ENCODE data around the gene SPDYE4.

SPDYE4 gene

DNA sequence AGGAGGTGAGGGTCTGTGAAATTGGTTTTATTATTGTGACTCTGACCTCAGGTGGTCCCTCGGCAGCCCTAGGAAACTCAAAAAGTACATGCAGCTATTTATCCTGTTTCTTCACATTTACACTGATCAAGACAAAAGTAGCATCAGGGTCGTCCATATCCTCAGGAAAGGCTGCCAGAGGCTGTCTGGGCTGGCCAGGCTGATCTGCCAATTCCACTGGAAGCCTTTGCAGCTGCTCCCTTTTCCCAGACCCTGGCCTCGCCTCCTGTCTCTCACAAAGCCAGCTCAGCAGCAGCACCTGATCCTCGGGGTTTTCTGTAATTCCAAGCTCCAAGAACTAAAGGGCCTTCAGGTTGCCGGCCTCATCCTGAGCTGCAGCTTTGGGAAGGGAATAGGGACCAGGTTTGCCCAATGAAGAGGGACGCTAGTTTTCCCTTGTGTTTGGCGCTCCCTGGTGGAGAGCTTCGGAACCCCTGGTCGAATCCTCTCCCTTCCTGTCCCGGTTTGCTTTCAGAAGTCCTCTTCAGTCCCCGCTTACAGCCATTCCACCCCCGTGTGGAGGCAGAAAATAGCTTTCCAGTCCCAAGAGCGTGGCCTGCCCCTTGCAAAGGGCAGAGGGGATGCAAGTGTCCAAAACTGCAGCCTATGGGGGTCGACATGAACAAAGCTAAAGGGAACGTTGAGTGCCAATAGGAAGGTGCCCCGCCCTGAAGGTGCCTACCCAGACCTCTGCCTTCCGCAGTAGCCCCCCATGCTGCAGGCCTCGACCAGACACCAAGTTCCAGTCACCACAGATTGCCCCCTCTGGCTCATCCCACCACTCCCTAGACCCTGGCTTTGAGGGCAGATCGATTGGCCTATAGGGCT lies 27.4 kb upstream of the SPDYE4 start:
- no peak for DNase-seq (ENCODE audit: low read depth)

DNA sequence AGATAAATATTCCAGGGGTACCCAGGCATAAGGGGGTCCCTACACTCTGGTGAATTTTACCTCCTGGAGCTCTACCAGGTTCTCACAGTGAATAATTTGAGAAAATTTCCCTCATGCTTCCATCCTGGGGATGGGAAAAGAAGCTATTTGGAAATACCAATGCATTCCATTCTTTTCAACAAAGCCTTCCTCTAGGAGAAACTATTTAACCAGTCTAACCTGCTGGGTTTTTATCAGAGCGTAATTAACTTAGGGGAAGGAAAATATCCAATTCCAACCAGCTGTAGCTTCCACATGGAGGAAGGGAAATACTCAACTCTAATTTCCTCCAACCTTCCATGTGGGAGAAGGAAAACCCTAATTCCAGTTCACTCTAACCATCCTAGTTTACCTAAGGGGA lies 23.8 kb upstream of the SPDYE4 start:
- no peak for DNase-seq (ENCODE audit: low read depth)

DNA sequence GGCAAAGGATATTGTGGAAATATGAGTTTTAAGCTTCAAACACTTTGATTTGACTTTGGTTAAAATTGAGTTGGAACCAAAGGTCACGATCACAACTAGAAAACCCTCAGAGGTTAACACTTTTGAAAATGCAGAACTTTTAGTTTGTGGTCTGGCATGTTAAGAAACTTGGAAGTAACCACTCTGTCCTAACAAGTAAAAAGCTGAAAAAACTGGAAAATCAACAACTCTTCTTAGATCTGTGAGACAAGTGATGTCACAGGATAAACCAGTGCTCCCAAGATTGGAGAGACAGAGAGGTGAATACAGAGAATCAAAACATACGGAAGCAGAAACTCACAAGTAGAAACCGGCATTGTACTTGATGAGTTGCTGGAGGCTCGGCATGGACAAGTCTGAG lies 23.4 kb upstream of the SPDYE4 start:
- DNase-seq (ENCODE audit: low read depth), result no peak

DNA sequence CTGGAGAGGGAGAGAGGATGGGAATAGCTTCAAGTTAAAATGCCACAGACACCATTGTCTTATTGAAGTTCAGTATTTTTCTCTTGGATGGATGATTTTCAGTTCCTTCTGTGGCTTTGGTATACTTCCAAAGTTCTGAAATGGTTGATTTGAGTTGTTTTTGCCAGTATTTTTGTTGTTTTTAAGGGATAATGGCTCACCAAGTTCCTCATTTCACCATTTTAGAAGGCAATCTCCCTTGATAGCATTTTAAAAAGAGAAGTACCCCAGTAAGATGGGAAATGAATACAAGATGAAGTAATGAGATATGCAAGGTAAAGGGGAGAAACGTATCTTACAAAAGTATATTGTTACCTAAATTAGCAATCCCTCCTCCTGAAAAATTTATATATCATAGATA lies 18.5 kb upstream of the SPDYE4 start:
- no peak for DNase-seq (ENCODE audit: low read depth)

DNA sequence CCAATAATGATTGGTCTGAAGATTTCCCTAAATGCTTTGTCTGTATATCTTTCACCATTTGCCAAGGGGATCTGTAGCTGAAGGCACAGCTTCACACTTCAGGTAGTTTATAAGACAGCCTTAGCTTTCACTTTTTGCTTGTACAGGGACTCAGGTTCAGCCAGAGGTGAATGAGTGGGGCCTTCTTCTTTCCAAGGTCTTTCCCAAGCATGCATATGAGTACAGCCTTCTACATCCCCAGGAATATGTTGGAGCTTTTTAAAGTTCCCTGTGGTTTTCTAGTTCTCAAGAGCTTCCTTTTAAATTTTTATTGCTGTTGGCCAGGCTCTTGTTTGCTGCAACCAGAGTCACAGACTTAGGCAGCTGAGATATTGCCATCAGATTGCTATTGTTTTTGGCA lies 17.9 kb upstream of the SPDYE4 start:
- no peak for DNase-seq (ENCODE audit: low read depth)

DNA sequence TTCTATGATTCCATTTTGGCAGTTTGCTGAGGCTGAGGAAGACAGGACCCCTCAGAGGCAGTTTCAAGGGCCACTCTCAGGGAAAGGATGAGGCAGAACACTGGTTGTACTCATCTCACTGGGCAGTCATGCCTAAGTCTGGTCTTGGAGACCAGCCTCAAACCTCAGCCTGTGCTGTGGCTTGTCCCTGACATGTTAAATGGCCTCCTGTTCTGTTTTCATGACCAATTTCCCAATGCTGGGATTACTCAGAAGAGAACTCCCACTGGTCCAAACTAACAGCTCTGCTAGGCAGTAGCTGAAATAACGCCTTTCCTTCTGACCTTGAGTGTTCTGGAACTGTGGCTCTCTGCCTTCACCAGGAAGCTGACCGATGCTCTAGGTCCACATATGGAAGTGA lies 8.4 kb upstream of the SPDYE4 start:
- no peak for DNase-seq (ENCODE audit: low read depth)

DNA sequence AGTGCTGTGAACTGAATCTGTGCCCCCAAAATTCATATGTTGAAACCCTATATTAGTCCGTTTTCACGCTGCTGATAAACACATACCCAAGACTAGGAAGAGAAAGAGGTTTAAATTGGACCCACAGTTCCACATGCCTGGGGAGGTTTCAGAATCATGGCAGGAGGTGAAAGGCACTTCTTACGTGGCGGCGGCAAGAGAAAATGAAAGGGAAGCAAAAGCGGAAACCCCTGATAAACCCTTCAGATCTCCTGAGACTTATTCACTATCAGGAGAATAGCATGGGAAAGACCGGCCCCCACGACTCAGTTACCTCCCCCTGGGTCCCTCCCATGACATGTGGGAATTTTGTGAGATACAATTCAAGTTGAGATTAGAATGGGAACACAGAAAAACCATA lies 3.7 kb upstream of the SPDYE4 start:
- no peak for DNase-seq (ENCODE audit: low read depth)

DNA sequence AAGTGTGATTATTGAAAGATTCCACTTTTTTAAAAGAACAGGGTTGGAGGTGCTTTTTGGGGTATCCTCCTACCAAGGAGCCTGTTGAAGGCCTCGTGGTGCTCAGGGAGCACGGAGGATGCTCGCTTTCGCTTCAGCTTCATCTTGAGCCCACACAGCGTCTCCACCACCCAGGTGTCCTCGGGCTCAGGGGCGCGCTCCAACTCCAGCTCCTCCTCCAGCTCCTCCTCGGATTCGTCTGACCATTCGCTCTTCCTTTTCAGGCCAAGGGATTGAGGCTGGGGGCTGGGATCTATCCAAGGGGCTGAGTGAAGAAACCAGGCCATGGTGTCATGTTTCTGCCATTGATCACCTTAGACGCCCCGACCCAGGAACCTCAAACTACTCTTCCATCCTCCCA lies 1.2 kb downstream of the SPDYE4 start:
- no peak for DNase-seq (ENCODE audit: low read depth)

DNA sequence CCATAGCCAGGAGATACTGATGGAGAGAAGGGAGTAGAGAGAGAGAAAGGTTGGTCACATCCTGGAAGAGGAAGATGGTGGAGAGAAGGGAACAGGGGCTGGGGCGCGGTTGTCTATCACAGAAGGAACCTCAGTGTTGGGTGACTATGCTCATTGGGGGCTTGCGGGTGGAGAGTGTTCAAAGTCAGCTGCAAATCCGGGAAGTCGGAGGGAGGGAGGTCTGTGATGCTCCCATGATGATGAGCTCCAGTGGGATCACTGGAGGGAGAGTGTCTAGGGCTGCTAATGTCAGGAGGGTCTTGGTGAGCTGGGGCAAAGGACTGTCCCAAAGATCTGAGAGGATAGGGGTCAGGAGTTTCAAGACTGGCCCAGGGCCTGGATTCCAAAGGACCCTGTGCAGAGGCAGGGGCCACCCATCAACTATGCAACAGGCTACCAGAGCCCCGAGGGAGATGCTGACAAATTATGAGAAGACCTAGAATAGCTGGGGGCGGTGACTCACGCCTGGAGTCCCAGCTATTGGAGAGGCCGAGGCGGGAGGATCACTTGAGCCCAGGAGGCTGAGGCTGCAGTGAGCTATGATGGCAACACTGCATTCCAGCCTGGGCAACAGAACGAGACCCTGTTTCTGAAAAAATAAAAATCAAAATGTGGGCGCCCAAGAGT lies 2.6 kb downstream of the SPDYE4 start:
- no peak for DNase-seq (ENCODE audit: low read depth)

DNA sequence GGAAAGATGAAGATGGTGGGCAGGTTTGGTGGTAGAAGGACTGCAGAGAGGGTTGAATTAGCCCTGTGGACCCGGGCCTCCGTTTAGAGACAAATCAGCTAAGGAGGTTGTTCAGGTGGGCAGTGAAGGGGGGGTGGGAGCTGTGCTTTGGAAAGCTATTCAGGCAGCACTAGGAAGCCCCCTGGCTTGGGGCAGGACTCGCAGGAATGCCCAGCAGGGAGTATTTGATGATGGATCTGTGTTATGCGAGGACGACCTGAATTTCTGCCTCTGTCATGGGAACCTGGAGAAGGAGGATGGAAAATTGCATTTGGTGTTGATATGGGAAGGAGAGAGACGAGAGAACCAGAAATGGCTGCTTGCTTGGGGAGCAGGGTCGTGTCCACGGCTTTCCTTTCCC lies 3.5 kb downstream of the SPDYE4 start:
- no peak for DNase-seq (ENCODE audit: low read depth)

DNA sequence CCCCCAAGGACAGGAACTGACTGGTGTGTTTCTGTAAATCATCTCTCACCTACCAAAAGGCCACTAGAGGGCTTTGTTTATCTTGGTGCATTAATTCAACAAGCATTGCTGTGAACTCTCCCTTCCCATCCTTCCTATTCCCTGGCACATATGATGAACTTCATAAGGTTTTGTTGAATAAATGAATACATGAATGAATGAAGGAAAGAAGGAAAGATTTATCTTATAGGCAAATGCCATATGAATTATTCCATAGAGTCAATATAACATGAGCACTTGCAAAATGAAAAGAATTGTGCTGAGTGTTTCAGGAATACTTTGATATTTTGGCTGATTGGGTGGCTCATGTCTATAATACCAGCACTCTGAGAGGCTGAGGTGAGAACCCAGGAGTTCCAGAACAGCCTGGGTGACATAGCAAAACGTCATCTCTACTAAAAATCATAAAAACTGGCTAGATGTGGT lies 4.3 kb downstream of the SPDYE4 start:
- DNase-seq (ENCODE audit: low read depth), result no peak

DNA sequence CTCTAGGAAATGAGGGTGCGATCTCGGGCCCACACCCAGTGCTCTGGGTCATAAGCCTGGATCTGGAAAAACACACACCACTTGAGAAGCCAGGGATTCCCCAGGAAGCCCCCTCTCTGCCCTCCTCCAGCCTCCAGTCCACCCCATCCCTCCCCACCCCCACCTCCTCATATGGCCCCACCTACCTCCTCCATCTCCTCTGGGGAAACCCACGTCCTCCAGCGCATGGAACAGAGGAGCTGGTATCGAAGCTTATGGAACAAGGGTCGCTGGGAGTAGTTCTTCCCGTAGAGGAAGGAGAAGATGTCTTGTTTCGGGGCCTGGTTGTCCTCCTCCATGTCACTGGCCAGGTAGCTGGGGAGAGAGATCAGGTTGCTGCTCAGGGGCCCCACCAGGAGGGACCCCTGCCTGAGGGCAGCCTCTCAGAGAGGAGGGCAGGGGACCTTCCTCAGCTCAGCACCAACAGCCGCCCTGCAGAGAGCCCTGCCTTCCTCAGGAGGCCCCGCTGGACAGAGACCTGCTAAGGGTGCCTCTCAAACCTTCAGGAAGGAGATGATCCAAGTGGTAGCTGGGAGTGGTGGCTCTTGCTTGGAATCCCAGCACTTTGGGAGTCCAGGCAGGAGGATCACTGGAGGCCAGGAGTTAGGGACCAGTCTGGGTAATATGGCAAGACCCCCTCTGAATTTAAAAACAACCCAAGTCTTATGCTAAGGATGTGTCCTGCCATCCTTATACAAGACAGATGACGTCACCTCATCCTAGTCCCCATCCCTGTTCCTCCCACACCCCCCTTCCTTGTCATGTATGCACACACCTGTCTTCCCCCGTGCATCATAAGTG lies 5.0 kb downstream of the SPDYE4 start:
- no peak for DNase-seq (ENCODE audit: low read depth)

DNA sequence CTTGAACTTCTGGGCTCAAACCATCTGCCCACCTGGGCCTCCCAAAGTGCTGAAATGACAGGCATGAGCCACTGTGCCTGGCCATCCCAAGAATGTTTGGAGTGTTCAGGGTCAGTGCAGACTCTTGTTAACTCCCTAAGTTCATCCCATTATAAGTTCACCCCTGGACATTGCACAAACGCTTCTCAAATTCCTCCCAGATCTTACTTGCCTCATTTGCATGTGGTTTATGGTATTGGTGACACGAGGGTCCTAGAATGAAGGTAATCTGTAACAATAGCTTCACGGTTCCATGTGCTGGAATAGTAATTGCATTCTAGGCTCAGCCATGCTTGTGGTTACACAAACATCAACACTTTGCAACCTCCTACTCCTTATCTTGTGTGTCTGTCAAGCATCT lies 8.7 kb downstream of the SPDYE4 start:
- DNase-seq (ENCODE audit: low read depth), result no peak

DNA sequence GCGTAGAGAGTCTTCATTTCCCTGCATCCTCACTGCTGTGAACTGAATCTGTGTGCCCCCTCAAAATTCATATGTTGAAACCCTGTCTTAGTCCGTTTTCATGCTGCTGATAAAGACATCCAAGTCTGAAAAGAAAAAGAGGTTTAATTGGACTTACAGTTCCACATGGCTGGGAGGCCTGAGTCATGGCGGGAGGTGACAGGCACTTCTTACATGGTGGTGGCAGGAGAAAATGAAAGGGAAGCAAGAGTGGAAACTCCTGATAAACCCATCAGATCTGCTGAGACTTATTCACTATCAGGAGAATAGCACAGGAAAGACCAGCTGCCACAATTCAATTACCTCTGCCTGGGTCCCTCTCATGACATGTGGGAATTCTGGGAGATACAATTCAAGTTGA lies 10.6 kb downstream of the SPDYE4 start:
- no peak for DNase-seq (ENCODE audit: low read depth)

DNA sequence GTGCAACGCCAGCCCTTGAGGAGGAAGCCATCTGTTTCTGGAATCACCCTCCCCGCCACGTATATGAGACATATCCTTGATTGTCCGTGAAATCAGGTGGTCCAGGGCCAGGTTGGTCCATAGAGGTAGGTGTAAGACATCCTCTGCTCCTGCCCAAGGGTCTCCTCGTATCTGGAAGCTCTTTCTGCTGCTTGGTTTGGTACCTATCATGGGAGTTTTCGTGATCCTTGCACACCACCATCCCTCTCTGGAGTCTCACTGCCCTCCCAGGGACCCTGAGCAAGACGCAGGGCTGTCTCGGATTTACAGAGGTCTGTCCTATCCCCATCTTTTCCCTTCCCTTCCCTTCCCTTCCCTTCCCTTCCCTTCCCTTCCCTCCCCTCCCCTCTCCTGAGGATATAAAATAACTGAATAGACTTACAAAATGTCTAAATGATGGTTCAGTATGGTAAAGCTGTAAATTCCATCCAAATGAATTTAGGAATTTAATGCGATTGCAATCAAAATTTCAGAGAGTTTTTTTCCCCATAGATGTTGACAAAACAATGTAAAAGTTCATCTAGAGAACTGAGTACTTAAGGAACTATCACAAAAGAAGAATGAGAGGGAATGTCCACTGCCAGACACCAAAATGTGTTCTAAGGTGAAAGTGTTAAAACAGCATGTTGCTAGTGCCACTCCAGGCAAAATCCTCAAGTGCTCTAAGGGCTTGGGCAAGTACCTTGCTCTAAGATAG lies 11.7 kb downstream of the SPDYE4 start:
- no peak for DNase-seq (ENCODE audit: low read depth)

DNA sequence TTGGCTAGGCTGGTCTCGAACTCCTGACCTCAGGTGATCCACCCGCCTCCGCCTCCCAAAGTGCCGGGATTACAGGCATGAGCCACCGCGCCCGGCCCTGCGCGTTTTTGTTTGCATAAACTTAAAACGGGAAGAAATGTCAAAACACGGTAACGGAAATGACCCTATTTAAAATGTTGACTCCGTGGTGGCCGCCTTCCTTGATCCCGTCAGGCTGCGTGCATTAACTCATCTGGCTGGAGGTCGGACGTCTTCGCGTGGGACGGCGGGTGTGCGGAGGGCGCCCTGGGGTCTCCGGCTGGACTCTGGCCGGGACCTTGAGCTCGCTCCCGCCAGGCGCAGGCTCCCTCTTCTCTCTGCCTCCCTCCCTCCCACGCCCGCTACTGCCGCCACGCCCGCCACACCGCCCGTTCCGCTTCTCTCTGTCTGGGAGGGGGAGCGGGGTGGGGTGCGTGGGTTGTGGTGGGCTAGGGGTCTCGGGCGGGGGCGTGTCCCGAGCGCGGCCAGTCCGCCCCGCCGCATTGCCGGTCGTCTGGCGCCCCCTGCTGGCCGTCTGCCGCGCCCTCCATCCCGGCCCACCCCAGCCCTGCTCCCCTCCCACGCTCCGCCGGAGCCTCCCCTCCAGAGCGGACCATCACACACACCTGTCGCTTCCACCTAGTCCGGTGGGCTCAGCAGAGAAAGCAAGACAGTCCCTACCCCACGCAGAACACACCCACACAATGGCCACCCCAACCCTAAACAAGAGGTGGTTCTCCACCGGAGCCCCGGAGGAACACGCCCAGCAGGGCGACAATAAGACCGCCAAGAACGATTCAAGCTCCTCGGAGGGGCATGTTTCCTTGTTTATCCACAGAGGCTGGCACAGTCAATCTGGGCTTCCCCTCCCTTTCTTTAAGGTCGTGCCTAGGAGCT lies 12.5 kb downstream of the SPDYE4 start:
- no peak for DNase-seq (ENCODE audit: low read depth)

DNA sequence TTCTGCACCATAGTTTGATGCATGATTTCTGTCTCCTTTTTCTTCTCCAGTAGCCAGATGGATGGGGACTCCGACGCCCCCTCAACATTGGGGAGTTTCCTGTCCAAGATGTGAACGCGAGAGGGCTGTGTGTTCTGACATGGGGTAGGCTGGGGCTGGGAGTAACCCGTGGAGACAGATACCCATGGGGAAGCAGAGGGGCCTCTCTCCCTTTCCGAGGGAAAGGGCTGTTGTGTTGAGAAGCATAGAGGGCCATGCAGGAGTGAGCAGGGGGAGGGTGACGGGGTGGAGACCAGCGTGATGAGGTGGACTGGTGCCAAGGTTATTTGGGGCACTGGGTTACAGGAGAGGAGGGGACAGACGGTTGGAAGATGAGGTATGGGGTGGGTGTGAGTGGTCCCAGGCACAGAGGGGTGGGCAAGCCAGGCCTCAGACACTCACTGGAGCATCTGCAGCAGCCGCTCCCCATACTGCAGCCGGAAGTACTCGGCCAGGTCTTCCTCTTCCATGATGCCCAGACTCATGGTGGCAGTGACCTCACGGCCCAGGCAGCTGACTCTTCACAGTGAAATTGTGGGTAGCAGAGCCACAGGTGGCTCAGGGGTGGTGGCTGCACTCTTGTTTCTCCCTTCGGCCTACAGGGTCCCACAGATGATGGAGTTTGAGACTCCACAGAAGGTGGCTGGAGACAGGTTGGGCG lies 14.1 kb downstream of the SPDYE4 start:
- DNase-seq (ENCODE audit: low read depth), result no peak

DNA sequence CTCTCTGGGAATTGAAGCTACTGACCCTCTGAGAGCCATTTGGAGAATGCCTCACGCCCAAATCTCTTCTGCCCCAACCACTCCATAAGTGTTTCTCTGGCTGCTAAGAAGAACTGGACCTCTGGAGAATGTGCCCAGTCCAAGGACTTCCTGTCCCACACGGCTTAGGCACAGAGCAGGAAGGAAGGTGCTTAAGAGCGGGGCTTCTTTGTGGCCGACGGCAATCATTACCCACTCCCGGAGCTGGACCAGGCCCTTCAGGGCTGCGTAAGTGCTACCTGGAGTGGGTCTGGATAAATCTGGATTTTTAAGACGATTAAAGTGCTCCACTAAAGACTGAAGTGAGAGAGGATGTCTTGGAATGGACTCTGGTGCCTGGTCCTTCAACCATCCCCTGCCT lies 15.5 kb downstream of the SPDYE4 start:
- no peak for DNase-seq (ENCODE audit: low read depth)

DNA sequence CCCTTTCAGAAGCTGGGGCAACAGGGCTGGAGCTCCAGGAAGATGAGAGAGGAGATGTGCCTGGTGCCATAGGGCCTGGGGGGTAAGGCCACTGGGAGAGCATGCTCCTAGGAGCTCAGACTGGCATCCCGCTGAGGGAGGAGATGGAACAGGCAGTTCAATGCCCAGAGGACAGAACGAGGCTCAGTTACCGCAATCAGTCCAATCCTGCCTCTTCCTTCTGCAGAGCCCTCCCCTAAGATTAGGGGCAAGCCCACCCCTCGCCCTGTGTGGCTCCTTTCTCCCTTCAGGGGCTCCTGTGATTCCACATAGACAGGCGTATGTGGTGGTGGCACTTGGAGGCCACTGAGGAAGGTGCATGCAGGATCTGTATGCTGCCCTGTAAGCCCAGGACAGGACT lies 16.1 kb downstream of the SPDYE4 start:
- no peak for DNase-seq (ENCODE audit: low read depth)

DNA sequence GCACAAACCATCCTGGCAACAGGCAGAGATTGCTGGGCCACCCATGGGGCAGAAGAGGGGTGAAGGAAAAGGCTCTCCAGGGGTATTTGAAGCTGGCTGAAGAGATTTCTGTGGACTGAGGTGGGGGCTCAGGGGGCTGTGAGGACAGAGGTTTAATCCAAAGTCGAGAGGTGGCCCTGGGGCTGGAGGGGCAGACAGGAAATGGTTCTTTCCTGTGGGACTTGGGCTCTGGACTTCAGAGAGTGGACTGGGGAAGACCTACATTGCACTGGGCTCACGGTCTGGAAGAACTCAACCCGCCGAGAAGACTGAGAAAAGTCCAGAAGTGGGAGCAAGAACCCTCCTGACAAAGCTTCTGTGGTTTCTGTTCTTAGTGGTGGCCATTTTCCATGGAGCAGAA lies 16.6 kb downstream of the SPDYE4 start:
- no peak for DNase-seq (ENCODE audit: low read depth)

Data from HS-27A (cell line).